ENCODE results near the gene PCID2. TPM values are rescaled to one million over a fixed set of nuclear protein-coding genes. Genes with fewer than 3 reads are reported as not detected.

PCID2 gene
- total and polyA plus RNA-seq, 2 donors (not counting 1 experiment from before 2014, with no cell fraction given) = 52.2 to 61.1 TPM

GRCh38 chr13:113207890-113208420 is 514 bp downstream of the PCID2 start:
- Histone ChIP-seq H3K79me2 (ENCODE audit: control insufficient read depth, insufficient read depth, low read length) (peaks cover 83% of the 10 kb centered on the region), H3K4me2 (replicated peaks; ENCODE audit: low read depth, low read length, poor library complexity, severe bottlenecking) (peak overlapping the region; percentile 81), H3K9ac (ENCODE audit: low read length) (peak overlapping the region; percentile 80), H3K4me1 (ENCODE audit: control insufficient read depth in 2 of 2, insufficient read depth in 2 of 2, low read length in 2 of 2) (peaks cover 15 to 24% of the 10 kb centered on the region in 2 donors), H3K36me3 (replicated peaks in 1 of 2; ENCODE audit: control extremely low read depth in 1 of 2, control insufficient read depth in 1 of 2, extremely low read depth in 1 of 2, insufficient read depth in 2 of 2, low read length in 1 of 2) (peaks cover 0 to 16% of the 10 kb centered on the region in 2 experiments), H2AFZ (ENCODE audit: insufficient read depth, low read depth, low read length, poor library complexity, severe bottlenecking) (peak overlapping the region; percentile 86), H4K20me1 (ENCODE audit: control insufficient read depth, insufficient read depth, low read length, poor library complexity, severe bottlenecking) (peaks cover 58% of the 10 kb centered on the region), H3K27ac (ENCODE audit: low read length in 2 of 2) (peak overlapping the region; percentile 95 to 97), H3K4me3 (ENCODE audit: control extremely low read depth in 1 of 5, extremely low read depth in 1 of 5, insufficient read depth in 1 of 5, low read depth in 2 of 5, low read length in 4 of 5) (peak overlapping the region; percentile 68 to 88 (median 74)), H3K9me3 (ENCODE audit: control extremely low read depth in 1 of 3, control insufficient read depth in 2 of 3, insufficient read depth in 1 of 3, low read length in 2 of 3) (no peaks in the 10 kb centered on the region), H3K27me3 (replicated peaks in 1 of 4; ENCODE audit: control extremely low read depth in 1 of 4, control insufficient read depth in 3 of 4, insufficient read depth in 4 of 4, low read length in 3 of 4) (no peaks in the 10 kb centered on the region)
- H3K27me3 Mint-ChIP-seq = no peaks in the 10 kb centered on the region
- peak; percentile 4 for ATAC-seq (ENCODE audit: low read depth)
- ChIA-PET CTCF (interaction anchor here (2.0 kb wide), 1 partner anchor 186 kb away, joined by 5 read pairs; no protein-coding TSS in a partner anchor), POLR2A (interaction anchor here (2.4 kb wide), 1 partner anchor 89 kb away, joined by 12 read pairs; the partner anchor contains the start of gene LAMP1)
- H3K4me1 Mint-ChIP-seq = peaks cover 53% of the 10 kb centered on the region
- no peaks in the 10 kb centered on the region for H3K9me3 Mint-ChIP-seq (ENCODE audit: insufficient read depth)
- WGBS (ENCODE audit: insufficient coverage) = under 1% methylated on average over 43 of the region's 44 CpGs
- no peak for DNase-seq
- peak overlapping the region; percentile 91 for H3K27ac Mint-ChIP-seq
- TF ChIP-seq, protein P1, sequence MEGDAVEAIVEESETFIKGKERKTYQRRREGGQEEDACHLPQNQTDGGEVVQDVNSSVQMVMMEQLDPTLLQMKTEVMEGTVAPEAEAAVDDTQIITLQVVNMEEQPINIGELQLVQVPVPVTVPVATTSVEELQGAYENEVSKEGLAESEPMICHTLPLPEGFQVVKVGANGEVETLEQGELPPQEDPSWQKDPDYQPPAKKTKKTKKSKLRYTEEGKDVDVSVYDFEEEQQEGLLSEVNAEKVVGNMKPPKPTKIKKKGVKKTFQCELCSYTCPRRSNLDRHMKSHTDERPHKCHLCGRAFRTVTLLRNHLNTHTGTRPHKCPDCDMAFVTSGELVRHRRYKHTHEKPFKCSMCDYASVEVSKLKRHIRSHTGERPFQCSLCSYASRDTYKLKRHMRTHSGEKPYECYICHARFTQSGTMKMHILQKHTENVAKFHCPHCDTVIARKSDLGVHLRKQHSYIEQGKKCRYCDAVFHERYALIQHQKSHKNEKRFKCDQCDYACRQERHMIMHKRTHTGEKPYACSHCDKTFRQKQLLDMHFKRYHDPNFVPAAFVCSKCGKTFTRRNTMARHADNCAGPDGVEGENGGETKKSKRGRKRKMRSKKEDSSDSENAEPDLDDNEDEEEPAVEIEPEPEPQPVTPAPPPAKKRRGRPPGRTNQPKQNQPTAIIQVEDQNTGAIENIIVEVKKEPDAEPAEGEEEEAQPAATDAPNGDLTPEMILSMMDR (IDR thresholded peaks at IDR 0.05) = no peak
- TF ChIP-seq EZH2 (IDR thresholded peaks at IDR 0.05; ENCODE audit: borderline replicate concordance, insufficient read depth, low read depth, low read length, poor library complexity, severe bottlenecking) = no peak
- intact Hi-C loops (cut with micrococcal nuclease) = loop anchor here (1.0 to 5.0 kb wide), 5 partner anchors 53 to 316 kb away; partner anchors contain the start of genes DCUN1D2 and LAMP1
- peak overlapping the region; percentile 88 for H3K4me3 Mint-ChIP-seq

GRCh38 chr13:113207460-113207859 is 1.0 kb downstream of the PCID2 start:
- peaks cover 0 to 14% of the 10 kb centered on the region in 2 experiments for H3K36me3 ChIP-seq (replicated peaks in 1 of 2; ENCODE audit: control extremely low read depth in 1 of 2, control insufficient read depth in 1 of 2, extremely low read depth in 1 of 2, insufficient read depth in 2 of 2, low read length in 1 of 2)
- H3K4me3 ChIP-seq (ENCODE audit: control extremely low read depth in 1 of 5, extremely low read depth in 1 of 5, insufficient read depth in 1 of 5, low read depth in 2 of 5, low read length in 4 of 5) = peak overlapping the region; percentile 68 to 88 (median 74)
- ChIA-PET POLR2A (no interaction called here), CTCF (interaction anchor here (2.0 kb wide), 1 partner anchor 186 kb away, joined by 5 read pairs; no protein-coding TSS in a partner anchor)
- Mint-ChIP-seq H3K27me3 (no peaks in the 10 kb centered on the region), H3K9me3 (ENCODE audit: insufficient read depth) (no peaks in the 10 kb centered on the region), H3K4me3 (peak overlapping the region; percentile 88), H3K4me1 (peaks cover 56% of the 10 kb centered on the region), H3K27ac (peak overlapping the region; percentile 91)
- peaks cover 82% of the 10 kb centered on the region for H3K79me2 ChIP-seq (ENCODE audit: control insufficient read depth, insufficient read depth, low read length)
- peaks cover 15 to 24% of the 10 kb centered on the region in 2 donors for H3K4me1 ChIP-seq (ENCODE audit: control insufficient read depth in 2 of 2, insufficient read depth in 2 of 2, low read length in 2 of 2)
- intact Hi-C loops (cut with micrococcal nuclease) = loop anchor here (1.0 to 5.0 kb wide), 2 partner anchors 52 to 315 kb away; no protein-coding TSS in a partner anchor
- DNase-seq = no peak
- peak overlapping the region; percentile 86 for H2AFZ ChIP-seq (ENCODE audit: insufficient read depth, low read depth, low read length, poor library complexity, severe bottlenecking)
- no peaks in the 10 kb centered on the region for H3K9me3 ChIP-seq (ENCODE audit: control extremely low read depth in 1 of 3, control insufficient read depth in 2 of 3, insufficient read depth in 1 of 3, low read length in 2 of 3)
- peak overlapping the region; percentile 95 to 97 for H3K27ac ChIP-seq (ENCODE audit: low read length in 2 of 2)
- TF ChIP-seq, protein P1 (IDR thresholded peaks at IDR 0.05) = no peak
- TF ChIP-seq EZH2 (IDR thresholded peaks at IDR 0.05; ENCODE audit: borderline replicate concordance, insufficient read depth, low read depth, low read length, poor library complexity, severe bottlenecking) = no peak
- ATAC-seq (ENCODE audit: low read depth) = no peak
- no peaks in the 10 kb centered on the region for H3K27me3 ChIP-seq (replicated peaks in 1 of 4; ENCODE audit: control extremely low read depth in 1 of 4, control insufficient read depth in 3 of 4, insufficient read depth in 4 of 4, low read length in 3 of 4)
- peaks cover 58% of the 10 kb centered on the region for H4K20me1 ChIP-seq (ENCODE audit: control insufficient read depth, insufficient read depth, low read length, poor library complexity, severe bottlenecking)
- peak overlapping the region; percentile 81 for H3K4me2 ChIP-seq (replicated peaks; ENCODE audit: low read depth, low read length, poor library complexity, severe bottlenecking)
- peak overlapping the region; percentile 80 for H3K9ac ChIP-seq (ENCODE audit: low read length)
- WGBS (ENCODE audit: insufficient coverage) = 74% methylated on average over 3 of the region's 3 CpGs
